ENCODE measurements around the gene KRTAP10-12. TPM values are rescaled to one million over a fixed set of nuclear protein-coding genes. Genes with fewer than 3 reads are reported as not detected.

Gene KRTAP10-12
- total RNA-seq, 1 donor from 2014 or later, result not detected

GRCh38 chr21:44670642-44671432 lies 26.1 kb upstream of the KRTAP10-12 start:
- no peaks in the 10 kb centered on the region for H3K36me3 Mint-ChIP-seq (ENCODE audit: low read depth, unreplicated experiment)
- H3K4me3 Mint-ChIP-seq (ENCODE audit: unreplicated experiment), result no peak overlapping the region
- H3K27me3 Mint-ChIP-seq (ENCODE audit: low read depth, unreplicated experiment), result peaks cover 14% of the 10 kb centered on the region
- Histone ChIP-seq H3K9ac (ENCODE audit: low read length) (no peak overlapping the region), H3K4me1 (ENCODE audit: insufficient read depth, low read length) (no peaks in the 10 kb centered on the region), H3K36me3 (ENCODE audit: insufficient read depth, low read length) (no peaks in the 10 kb centered on the region), H3K27me3 (ENCODE audit: insufficient read depth, low read length) (no peaks in the 10 kb centered on the region), H3K9me3 (ENCODE audit: insufficient read depth, low read depth, low read length) (peaks cover 4% of the 10 kb centered on the region), H2AFZ (ENCODE audit: low read depth, low read length) (no peak overlapping the region), H4K20me1 (ENCODE audit: insufficient read depth, low read length) (no peaks in the 10 kb centered on the region), H3K27ac (ENCODE audit: low read depth, low read length) (no peak overlapping the region), H3K4me2 (ENCODE audit: low read length) (no peak overlapping the region), H3K79me2 (ENCODE audit: insufficient read depth, low read length) (no peaks in the 10 kb centered on the region), H3K4me3 (ENCODE audit: insufficient read depth, low read depth, low read length) (no peak overlapping the region)
- FAIRE-seq (no peak), DNase-seq (ENCODE audit: low read depth) (no peak)
- no peak for TF ChIP-seq EZH2 (IDR thresholded peaks at IDR 0.05; ENCODE audit: insufficient read depth, low read length)
- TF ChIP-seq, protein P1, sequence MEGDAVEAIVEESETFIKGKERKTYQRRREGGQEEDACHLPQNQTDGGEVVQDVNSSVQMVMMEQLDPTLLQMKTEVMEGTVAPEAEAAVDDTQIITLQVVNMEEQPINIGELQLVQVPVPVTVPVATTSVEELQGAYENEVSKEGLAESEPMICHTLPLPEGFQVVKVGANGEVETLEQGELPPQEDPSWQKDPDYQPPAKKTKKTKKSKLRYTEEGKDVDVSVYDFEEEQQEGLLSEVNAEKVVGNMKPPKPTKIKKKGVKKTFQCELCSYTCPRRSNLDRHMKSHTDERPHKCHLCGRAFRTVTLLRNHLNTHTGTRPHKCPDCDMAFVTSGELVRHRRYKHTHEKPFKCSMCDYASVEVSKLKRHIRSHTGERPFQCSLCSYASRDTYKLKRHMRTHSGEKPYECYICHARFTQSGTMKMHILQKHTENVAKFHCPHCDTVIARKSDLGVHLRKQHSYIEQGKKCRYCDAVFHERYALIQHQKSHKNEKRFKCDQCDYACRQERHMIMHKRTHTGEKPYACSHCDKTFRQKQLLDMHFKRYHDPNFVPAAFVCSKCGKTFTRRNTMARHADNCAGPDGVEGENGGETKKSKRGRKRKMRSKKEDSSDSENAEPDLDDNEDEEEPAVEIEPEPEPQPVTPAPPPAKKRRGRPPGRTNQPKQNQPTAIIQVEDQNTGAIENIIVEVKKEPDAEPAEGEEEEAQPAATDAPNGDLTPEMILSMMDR (IDR thresholded peaks at IDR 0.05; ENCODE audit: insufficient read depth, low read depth, low read length), result no peak
- no peak overlapping the region for H3K27ac Mint-ChIP-seq (ENCODE audit: unreplicated experiment)
- H3K9me3 Mint-ChIP-seq (ENCODE audit: unreplicated experiment), result peaks cover 42% of the 10 kb centered on the region
- no peaks in the 10 kb centered on the region for H3K4me1 Mint-ChIP-seq (ENCODE audit: low read depth, unreplicated experiment)

DNA sequence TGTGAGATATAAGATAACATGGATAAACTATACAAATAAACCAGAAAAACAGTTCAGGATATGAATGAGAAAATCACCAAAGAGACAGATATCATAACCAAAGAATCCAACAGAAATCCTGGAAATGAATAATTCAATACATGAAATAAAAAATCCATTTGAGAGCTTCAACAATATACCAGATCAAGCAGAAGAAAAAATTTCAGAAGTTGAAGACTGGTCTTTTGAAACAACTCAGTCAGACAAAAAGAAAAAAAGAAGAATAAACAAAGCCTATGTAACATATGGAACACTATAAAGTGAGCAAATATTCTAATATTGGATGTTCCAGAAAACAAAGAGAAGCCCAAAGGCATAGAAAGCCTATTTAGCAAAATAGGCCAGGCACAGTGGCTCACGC lies 25.1 kb upstream of the KRTAP10-12 start:
- no peaks in the 10 kb centered on the region for H3K4me1 ChIP-seq (ENCODE audit: insufficient read depth, low read length)
- Mint-ChIP-seq H3K4me1 (ENCODE audit: low read depth, unreplicated experiment) (no peaks in the 10 kb centered on the region), H3K4me3 (ENCODE audit: unreplicated experiment) (no peak overlapping the region), H3K36me3 (ENCODE audit: low read depth, unreplicated experiment) (no peaks in the 10 kb centered on the region), H3K9me3 (ENCODE audit: unreplicated experiment) (peaks cover 45% of the 10 kb centered on the region), H3K27me3 (ENCODE audit: low read depth, unreplicated experiment) (peaks cover 19% of the 10 kb centered on the region), H3K27ac (ENCODE audit: unreplicated experiment) (no peak overlapping the region)
- no peak overlapping the region for H3K4me2 ChIP-seq (ENCODE audit: low read length)
- no peak for DNase-seq (ENCODE audit: low read depth)
- H3K79me2 ChIP-seq (ENCODE audit: insufficient read depth, low read length), result no peaks in the 10 kb centered on the region
- H3K36me3 ChIP-seq (ENCODE audit: insufficient read depth, low read length), result no peaks in the 10 kb centered on the region
- TF ChIP-seq, protein P1 (IDR thresholded peaks at IDR 0.05; ENCODE audit: insufficient read depth, low read depth, low read length), result no peak
- TF ChIP-seq EZH2 (IDR thresholded peaks at IDR 0.05; ENCODE audit: insufficient read depth, low read length), result no peak
- no peak overlapping the region for H2AFZ ChIP-seq (ENCODE audit: low read depth, low read length)
- H3K27me3 ChIP-seq (ENCODE audit: insufficient read depth, low read length), result peaks cover 1% of the 10 kb centered on the region
- H3K4me3 ChIP-seq (ENCODE audit: insufficient read depth, low read depth, low read length), result no peak overlapping the region
- no peak overlapping the region for H3K9ac ChIP-seq (ENCODE audit: low read length)
- no peak overlapping the region for H3K27ac ChIP-seq (ENCODE audit: low read depth, low read length)
- no peak for FAIRE-seq
- no peaks in the 10 kb centered on the region for H4K20me1 ChIP-seq (ENCODE audit: insufficient read depth, low read length)
- peaks cover 4% of the 10 kb centered on the region for H3K9me3 ChIP-seq (ENCODE audit: insufficient read depth, low read depth, low read length)

GRCh38 chr21:44677881-44678280 lies 19.1 kb upstream of the KRTAP10-12 start:
- no peaks in the 10 kb centered on the region for H3K79me2 ChIP-seq (ENCODE audit: insufficient read depth, low read length)
- TF ChIP-seq, protein P1 (IDR thresholded peaks at IDR 0.05; ENCODE audit: insufficient read depth, low read depth, low read length), result no peak
- no peak for TF ChIP-seq EZH2 (IDR thresholded peaks at IDR 0.05; ENCODE audit: insufficient read depth, low read length)
- Mint-ChIP-seq H3K4me1 (ENCODE audit: low read depth, unreplicated experiment) (no peaks in the 10 kb centered on the region), H3K27ac (ENCODE audit: unreplicated experiment) (no peak overlapping the region), H3K27me3 (ENCODE audit: low read depth, unreplicated experiment) (peaks cover 55% of the 10 kb centered on the region), H3K36me3 (ENCODE audit: low read depth, unreplicated experiment) (no peaks in the 10 kb centered on the region), H3K4me3 (ENCODE audit: unreplicated experiment) (no peak overlapping the region), H3K9me3 (ENCODE audit: unreplicated experiment) (peaks cover 18% of the 10 kb centered on the region)
- no peak overlapping the region for H3K4me2 ChIP-seq (ENCODE audit: low read length)
- FAIRE-seq, result no peak
- H3K36me3 ChIP-seq (ENCODE audit: insufficient read depth, low read length), result no peaks in the 10 kb centered on the region
- no peak for DNase-seq (ENCODE audit: low read depth)
- peaks cover 3% of the 10 kb centered on the region for H3K27me3 ChIP-seq (ENCODE audit: insufficient read depth, low read length)
- H2AFZ ChIP-seq (ENCODE audit: low read depth, low read length), result no peak overlapping the region
- H4K20me1 ChIP-seq (ENCODE audit: insufficient read depth, low read length), result no peaks in the 10 kb centered on the region
- H3K9ac ChIP-seq (ENCODE audit: low read length), result no peak overlapping the region
- no peaks in the 10 kb centered on the region for H3K9me3 ChIP-seq (ENCODE audit: insufficient read depth, low read depth, low read length)
- no peak overlapping the region for H3K4me3 ChIP-seq (ENCODE audit: insufficient read depth, low read depth, low read length)
- no peak overlapping the region for H3K27ac ChIP-seq (ENCODE audit: low read depth, low read length)
- H3K4me1 ChIP-seq (ENCODE audit: insufficient read depth, low read length), result no peaks in the 10 kb centered on the region
